ENCODE measurements around the gene LUZP2.

LUZP2 gene

GRCh38 chr11:24589064-24589463 is 92.2 kb downstream of the LUZP2 start:
- no peaks in the 10 kb centered on the region for H3K4me1 ChIP-seq (ENCODE audit: insufficient read depth, low read length)
- H3K36me3 ChIP-seq (ENCODE audit: insufficient read depth, low read length): no peaks in the 10 kb centered on the region
- no peak overlapping the region for H3K9ac ChIP-seq (ENCODE audit: low read depth, low read length)
- no peaks in the 10 kb centered on the region for H3K9me3 ChIP-seq (ENCODE audit: control insufficient read depth, insufficient read depth, low read length)

GRCh38 chr11:24591283-24591682 is 94.4 kb downstream of the LUZP2 start:
- H3K36me3 ChIP-seq (ENCODE audit: insufficient read depth, low read length): no peaks in the 10 kb centered on the region
- no peaks in the 10 kb centered on the region for H3K4me1 ChIP-seq (ENCODE audit: insufficient read depth, low read length)
- H3K9ac ChIP-seq (ENCODE audit: low read depth, low read length): no peak overlapping the region
- H3K9me3 ChIP-seq (ENCODE audit: control insufficient read depth, insufficient read depth, low read length): no peaks in the 10 kb centered on the region

- H3K36me3 ChIP-seq (ENCODE audit: insufficient read depth, low read length): no peaks in the 10 kb centered on the region
- H3K4me1 ChIP-seq (ENCODE audit: insufficient read depth, low read length): no peaks in the 10 kb centered on the region
- H3K9me3 ChIP-seq (ENCODE audit: control insufficient read depth, insufficient read depth, low read length): no peaks in the 10 kb centered on the region
- no peak overlapping the region for H3K9ac ChIP-seq (ENCODE audit: low read depth, low read length)
Measured at GRCh38 chr11:24592360-24592759, 95.5 kb downstream of the LUZP2 start.

- H3K9ac ChIP-seq (ENCODE audit: low read depth, low read length): no peak overlapping the region
- H3K36me3 ChIP-seq (ENCODE audit: insufficient read depth, low read length): no peaks in the 10 kb centered on the region
- no peaks in the 10 kb centered on the region for H3K4me1 ChIP-seq (ENCODE audit: insufficient read depth, low read length)
- H3K9me3 ChIP-seq (ENCODE audit: control insufficient read depth, insufficient read depth, low read length): no peaks in the 10 kb centered on the region
Measured at GRCh38 chr11:24593332-24593731, 96.5 kb downstream of the LUZP2 start.

- Histone ChIP-seq H3K9ac (ENCODE audit: low read depth, low read length) (no peak overlapping the region), H3K36me3 (ENCODE audit: insufficient read depth, low read length) (no peaks in the 10 kb centered on the region), H3K4me1 (ENCODE audit: insufficient read depth, low read length) (no peaks in the 10 kb centered on the region), H3K9me3 (ENCODE audit: control insufficient read depth, insufficient read depth, low read length) (no peaks in the 10 kb centered on the region)
Measured at GRCh38 chr11:24594401-24594800, 97.5 kb downstream of the LUZP2 start.

GRCh38 chr11:24598641-24599040 is 101.8 kb downstream of the LUZP2 start:
- Histone ChIP-seq H3K9me3 (ENCODE audit: control insufficient read depth, insufficient read depth, low read length) (no peaks in the 10 kb centered on the region), H3K36me3 (ENCODE audit: insufficient read depth, low read length) (no peaks in the 10 kb centered on the region), H3K9ac (ENCODE audit: low read depth, low read length) (no peak overlapping the region), H3K4me1 (ENCODE audit: insufficient read depth, low read length) (no peaks in the 10 kb centered on the region)

GRCh38 chr11:24609192-24610119 is 112.6 kb downstream of the LUZP2 start:
- H3K9me3 ChIP-seq (ENCODE audit: control insufficient read depth, insufficient read depth, low read length): no peaks in the 10 kb centered on the region
- H3K36me3 ChIP-seq (ENCODE audit: insufficient read depth, low read length): no peaks in the 10 kb centered on the region
- no peaks in the 10 kb centered on the region for H3K4me1 ChIP-seq (ENCODE audit: insufficient read depth, low read length)
- H3K9ac ChIP-seq (ENCODE audit: low read depth, low read length): no peak overlapping the region

GRCh38 chr11:24615451-24616160 is 118.8 kb downstream of the LUZP2 start:
- Histone ChIP-seq H3K9ac (ENCODE audit: low read depth, low read length) (no peak overlapping the region), H3K36me3 (ENCODE audit: insufficient read depth, low read length) (no peaks in the 10 kb centered on the region), H3K4me1 (ENCODE audit: insufficient read depth, low read length) (no peaks in the 10 kb centered on the region)

GRCh38 chr11:24617856-24618255 is 121.0 kb downstream of the LUZP2 start:
- no peaks in the 10 kb centered on the region for H3K36me3 ChIP-seq (ENCODE audit: insufficient read depth, low read length)
- H3K9me3 ChIP-seq (ENCODE audit: control insufficient read depth, insufficient read depth, low read length): no peaks in the 10 kb centered on the region
- no peaks in the 10 kb centered on the region for H3K4me1 ChIP-seq (ENCODE audit: insufficient read depth, low read length)
- no peak overlapping the region for H3K9ac ChIP-seq (ENCODE audit: low read depth, low read length)

More at GRCh38 chr11:24615451-24616160, 118.8 kb downstream of the LUZP2 start:
- no peaks in the 10 kb centered on the region for H3K9me3 ChIP-seq (ENCODE audit: control insufficient read depth, insufficient read depth, low read length)

- Histone ChIP-seq H3K4me1 (ENCODE audit: insufficient read depth, low read length) (no peaks in the 10 kb centered on the region), H3K9ac (ENCODE audit: low read depth, low read length) (no peak overlapping the region), H3K9me3 (ENCODE audit: control insufficient read depth, insufficient read depth, low read length) (no peaks in the 10 kb centered on the region), H3K36me3 (ENCODE audit: insufficient read depth, low read length) (no peaks in the 10 kb centered on the region; the same call in 1 of the 2 replicates)
Measured at GRCh38 chr11:24619900-24620299, 123.0 kb downstream of the LUZP2 start.

GRCh38 chr11:24622262-24622661 is 125.4 kb downstream of the LUZP2 start:
- no peaks in the 10 kb centered on the region for H3K4me1 ChIP-seq (ENCODE audit: insufficient read depth, low read length)
- H3K9ac ChIP-seq (ENCODE audit: low read depth, low read length): no peak overlapping the region
- no peaks in the 10 kb centered on the region; the same call in 1 of the 2 replicates for H3K36me3 ChIP-seq (ENCODE audit: insufficient read depth, low read length)
- H3K9me3 ChIP-seq (ENCODE audit: control insufficient read depth, insufficient read depth, low read length): no peaks in the 10 kb centered on the region

GRCh38 chr11:24623121-24623520 is 126.3 kb downstream of the LUZP2 start:
- Histone ChIP-seq H3K36me3 (ENCODE audit: insufficient read depth, low read length) (no peaks in the 10 kb centered on the region; the same call in 1 of the 2 replicates), H3K9me3 (ENCODE audit: control insufficient read depth, insufficient read depth, low read length) (no peaks in the 10 kb centered on the region), H3K9ac (ENCODE audit: low read depth, low read length) (no peak overlapping the region), H3K4me1 (ENCODE audit: insufficient read depth, low read length) (no peaks in the 10 kb centered on the region)

- no peaks in the 10 kb centered on the region; the same call in 1 of the 2 replicates for H3K36me3 ChIP-seq (ENCODE audit: insufficient read depth, low read length)
- H3K9ac ChIP-seq (ENCODE audit: low read depth, low read length): no peak overlapping the region
- no peaks in the 10 kb centered on the region for H3K9me3 ChIP-seq (ENCODE audit: control insufficient read depth, insufficient read depth, low read length)
- no peaks in the 10 kb centered on the region for H3K4me1 ChIP-seq (ENCODE audit: insufficient read depth, low read length)
Measured at GRCh38 chr11:24624432-24624831, 127.6 kb downstream of the LUZP2 start.

GRCh38 chr11:24625975-24626374 is 129.1 kb downstream of the LUZP2 start:
- Histone ChIP-seq H3K9me3 (ENCODE audit: control insufficient read depth, insufficient read depth, low read length) (no peaks in the 10 kb centered on the region), H3K4me1 (ENCODE audit: insufficient read depth, low read length) (no peaks in the 10 kb centered on the region), H3K9ac (ENCODE audit: low read depth, low read length) (no peak overlapping the region), H3K36me3 (ENCODE audit: insufficient read depth, low read length) (no peaks in the 10 kb centered on the region; the same call in 1 of the 2 replicates)
